ENCODE results near the gene SLC4A4. TPM values are rescaled to one million over a fixed set of nuclear protein-coding genes. Genes with fewer than 3 reads are reported as not detected.

Gene SLC4A4
- total and polyA plus RNA-seq, 4 donors, result 0.13 to 6.2 (median 2.9) TPM

DNA sequence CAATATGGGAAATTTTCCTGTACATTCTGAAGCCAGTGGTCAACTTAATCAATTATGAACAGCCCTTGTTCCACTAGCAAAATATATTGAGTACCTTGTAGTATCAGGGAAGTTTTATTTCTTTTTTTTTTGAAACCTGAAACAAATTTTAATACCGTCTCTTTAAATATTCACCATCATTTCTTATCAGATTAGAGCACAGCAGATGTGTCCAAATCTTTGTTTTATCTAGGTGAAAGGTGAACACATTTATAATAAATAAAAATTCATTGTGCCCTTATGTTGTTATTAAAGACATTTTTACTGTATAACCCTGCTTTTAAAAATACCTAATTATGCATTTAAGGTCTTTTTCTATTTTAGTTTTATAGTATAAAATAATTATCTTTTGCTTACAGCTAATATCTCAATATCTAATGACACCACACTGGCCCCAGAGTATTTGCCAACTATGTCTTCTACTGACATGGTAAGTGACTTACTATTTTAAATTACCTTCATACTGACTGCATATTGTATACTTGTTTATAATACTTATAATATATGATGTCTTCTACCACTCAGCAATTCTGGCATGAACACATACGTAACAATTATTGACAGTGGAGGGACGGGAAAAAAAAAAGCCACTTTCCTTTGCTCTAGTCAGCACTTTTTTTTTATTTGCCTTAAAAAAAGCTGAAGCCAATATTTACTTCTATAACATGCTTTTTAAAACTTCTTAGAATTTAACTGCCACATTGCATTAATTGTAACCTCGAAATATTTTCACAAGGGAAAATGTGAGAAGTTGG is 147.9 kb downstream of the SLC4A4 start:
- WGBS, 2 donors, result 51 to 58% methylated on average over 4 of the region's 4 CpGs
- no peak for DNase-seq
- no peaks in the 10 kb centered on the region for H3K9me3 ChIP-seq (ENCODE audit: control insufficient read depth, low read length)
- no peaks in the 10 kb centered on the region for H3K36me3 ChIP-seq (ENCODE audit: control insufficient read depth in 1 of 2, insufficient read depth in 2 of 2, low read length in 1 of 2)
- no peak overlapping the region for H3K4me3 ChIP-seq (ENCODE audit: low read length in 2 of 2)
- ATAC-seq (ENCODE audit: low FRiP score), result no peak
- no peak overlapping the region for H3K27ac ChIP-seq (ENCODE audit: low read depth in 1 of 2, low read length in 2 of 2)
- intact Hi-C loops (cut with DNase I), result no loop called here
- no peaks in the 10 kb centered on the region for H3K4me1 ChIP-seq (ENCODE audit: control insufficient read depth in 1 of 2, insufficient read depth in 2 of 2, low read length in 2 of 2)
- H3K27me3 ChIP-seq (ENCODE audit: control insufficient read depth in 1 of 2, insufficient read depth in 2 of 2, low read length in 1 of 2), result no peaks in the 10 kb centered on the region

DNA sequence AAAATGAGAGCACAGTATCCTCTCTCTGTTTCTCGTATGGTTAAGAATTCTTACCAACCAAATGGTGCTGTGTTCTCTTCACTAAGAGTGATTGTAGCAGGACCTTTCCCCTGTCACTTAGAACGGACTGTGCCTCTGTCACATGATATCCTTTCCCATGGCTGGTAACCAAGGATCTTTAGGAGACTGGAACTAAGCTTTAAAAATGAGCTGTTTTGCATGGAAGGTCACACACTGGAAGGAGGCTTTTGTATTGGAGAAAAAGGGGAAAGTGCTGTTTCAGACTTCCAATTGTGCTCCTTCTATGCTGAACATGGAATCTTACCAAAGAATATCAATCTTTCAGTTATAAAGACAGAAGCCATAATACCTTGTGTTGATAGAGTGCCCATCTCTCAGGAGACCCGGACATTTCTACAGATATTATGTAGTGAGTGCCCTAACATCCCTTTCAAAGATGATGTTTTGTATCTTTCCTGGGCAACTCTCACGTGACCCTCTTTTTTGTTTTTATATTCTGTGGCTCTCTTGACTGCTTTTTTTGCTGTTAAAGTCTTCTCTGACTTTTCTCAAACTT is 148.6 kb downstream of the SLC4A4 start:
- ATAC-seq (ENCODE audit: low FRiP score), result no peak

GRCh38 chr4:71494539-71494938 is 155.7 kb downstream of the SLC4A4 start:
- H3K36me3 ChIP-seq (ENCODE audit: control insufficient read depth in 1 of 2, insufficient read depth in 2 of 2, low read length in 1 of 2), result no peaks in the 10 kb centered on the region
- no peaks in the 10 kb centered on the region for H3K9me3 ChIP-seq (ENCODE audit: control insufficient read depth, low read length)
- 79 to 84% methylated on average over 1 of the region's 1 CpG for WGBS, 2 donors
- H3K27me3 ChIP-seq (ENCODE audit: control insufficient read depth in 1 of 2, insufficient read depth in 2 of 2, low read length in 1 of 2), result no peaks in the 10 kb centered on the region
- H3K4me1 ChIP-seq (ENCODE audit: control insufficient read depth in 1 of 2, insufficient read depth in 2 of 2, low read length in 2 of 2), result no peaks in the 10 kb centered on the region
- intact Hi-C loops (cut with DNase I), result no loop called here
- no peak overlapping the region for H3K27ac ChIP-seq (ENCODE audit: low read depth in 1 of 2, low read length in 2 of 2)
- no peak overlapping the region for H3K4me3 ChIP-seq (ENCODE audit: low read length in 2 of 2)
- ATAC-seq (ENCODE audit: low FRiP score) (no peak), DNase-seq (no peak)

More for the DNA sequence above, 148.6 kb downstream of the SLC4A4 start:
- Histone ChIP-seq H3K9me3 (ENCODE audit: control insufficient read depth, low read length) (no peaks in the 10 kb centered on the region), H3K27ac (ENCODE audit: low read depth in 1 of 2, low read length in 2 of 2) (no peak overlapping the region), H3K4me3 (ENCODE audit: low read length in 2 of 2) (no peak overlapping the region), H3K36me3 (ENCODE audit: control insufficient read depth in 1 of 2, insufficient read depth in 2 of 2, low read length in 1 of 2) (no peaks in the 10 kb centered on the region), H3K4me1 (ENCODE audit: control insufficient read depth in 1 of 2, insufficient read depth in 2 of 2, low read length in 2 of 2) (no peaks in the 10 kb centered on the region), H3K27me3 (ENCODE audit: control insufficient read depth in 1 of 2, insufficient read depth in 2 of 2, low read length in 1 of 2) (no peaks in the 10 kb centered on the region)
- 17 to 26% methylated on average over 4 of the region's 4 CpGs for WGBS, 2 donors
- intact Hi-C loops (cut with DNase I), result no loop called here
- DNase-seq, result no peak

- intact Hi-C loops (cut with DNase I), result no loop called here
- Histone ChIP-seq H3K4me1 (ENCODE audit: control insufficient read depth in 1 of 2, insufficient read depth in 2 of 2, low read length in 2 of 2) (no peaks in the 10 kb centered on the region), H3K4me3 (ENCODE audit: low read length in 2 of 2) (no peak overlapping the region), H3K36me3 (ENCODE audit: control insufficient read depth in 1 of 2, insufficient read depth in 2 of 2, low read length in 1 of 2) (no peaks in the 10 kb centered on the region), H3K27me3 (ENCODE audit: control insufficient read depth in 1 of 2, insufficient read depth in 2 of 2, low read length in 1 of 2) (no peaks in the 10 kb centered on the region), H3K9me3 (ENCODE audit: control insufficient read depth, low read length) (no peaks in the 10 kb centered on the region), H3K27ac (ENCODE audit: low read depth in 1 of 2, low read length in 2 of 2) (no peak overlapping the region)
- ATAC-seq (ENCODE audit: low FRiP score) (no peak), DNase-seq (no peak)
Measured at GRCh38 chr4:71495454-71495853, 156.6 kb downstream of the SLC4A4 start.

GRCh38 chr4:71497078-71497477 is 158.3 kb downstream of the SLC4A4 start:
- intact Hi-C loops (cut with DNase I), result no loop called here
- no peak for DNase-seq
- Histone ChIP-seq H3K27ac (ENCODE audit: low read depth in 1 of 2, low read length in 2 of 2) (no peak overlapping the region), H3K27me3 (ENCODE audit: control insufficient read depth in 1 of 2, insufficient read depth in 2 of 2, low read length in 1 of 2) (no peaks in the 10 kb centered on the region), H3K9me3 (ENCODE audit: control insufficient read depth, low read length) (no peaks in the 10 kb centered on the region), H3K36me3 (ENCODE audit: control insufficient read depth in 1 of 2, insufficient read depth in 2 of 2, low read length in 1 of 2) (no peaks in the 10 kb centered on the region), H3K4me1 (ENCODE audit: control insufficient read depth in 1 of 2, insufficient read depth in 2 of 2, low read length in 2 of 2) (no peaks in the 10 kb centered on the region), H3K4me3 (ENCODE audit: low read length in 2 of 2) (no peak overlapping the region)
- ATAC-seq (ENCODE audit: low FRiP score), result no peak
- 94 to 95% methylated on average over 3 of the region's 3 CpGs for WGBS, 2 donors

- no peak overlapping the region for H3K27ac ChIP-seq (ENCODE audit: low read depth in 1 of 2, low read length in 2 of 2)
- H3K27me3 ChIP-seq (ENCODE audit: control insufficient read depth in 1 of 2, insufficient read depth in 2 of 2, low read length in 1 of 2), result no peaks in the 10 kb centered on the region
- no peaks in the 10 kb centered on the region for H3K9me3 ChIP-seq (ENCODE audit: control insufficient read depth, low read length)
- 42 to 46% methylated on average over 2 of the region's 2 CpGs for WGBS, 2 donors
- ATAC-seq (ENCODE audit: low FRiP score) (no peak), DNase-seq (no peak)
- no peak overlapping the region for H3K4me3 ChIP-seq (ENCODE audit: low read length in 2 of 2)
- intact Hi-C loops (cut with DNase I), result no loop called here
- no peaks in the 10 kb centered on the region for H3K4me1 ChIP-seq (ENCODE audit: control insufficient read depth in 1 of 2, insufficient read depth in 2 of 2, low read length in 2 of 2)
- H3K36me3 ChIP-seq (ENCODE audit: control insufficient read depth in 1 of 2, insufficient read depth in 2 of 2, low read length in 1 of 2), result no peaks in the 10 kb centered on the region
Measured at GRCh38 chr4:71498002-71498401, 159.2 kb downstream of the SLC4A4 start.

DNA sequence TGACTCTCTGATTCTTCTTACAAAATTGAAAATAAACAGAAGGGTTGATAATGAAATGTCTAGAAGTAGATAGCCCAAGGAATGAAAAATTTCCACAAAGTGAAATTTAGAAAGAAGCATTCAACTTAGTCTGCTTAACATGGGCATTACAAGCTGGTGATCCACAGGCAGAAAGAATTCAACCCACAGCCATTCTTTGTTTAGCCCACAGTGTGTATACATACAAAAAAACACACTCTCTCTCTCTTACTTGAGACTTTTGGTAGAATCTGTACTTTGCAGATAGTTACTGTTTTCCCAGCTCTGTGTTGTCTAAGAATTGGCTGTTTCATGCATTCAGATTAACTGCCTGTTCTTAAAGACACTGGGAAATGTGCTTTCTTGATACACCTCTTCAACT is 159.8 kb downstream of the SLC4A4 start:
- intact Hi-C loops (cut with DNase I), result no loop called here
- DNase-seq (no peak), ATAC-seq (ENCODE audit: low FRiP score) (no peak)
- H3K4me1 ChIP-seq (ENCODE audit: control insufficient read depth in 1 of 2, insufficient read depth in 2 of 2, low read length in 2 of 2), result no peaks in the 10 kb centered on the region
- H3K27ac ChIP-seq (ENCODE audit: low read depth in 1 of 2, low read length in 2 of 2), result no peak overlapping the region
- H3K4me3 ChIP-seq (ENCODE audit: low read length in 2 of 2), result no peak overlapping the region
- no peaks in the 10 kb centered on the region for H3K27me3 ChIP-seq (ENCODE audit: control insufficient read depth in 1 of 2, insufficient read depth in 2 of 2, low read length in 1 of 2)
- H3K9me3 ChIP-seq (ENCODE audit: control insufficient read depth, low read length), result no peaks in the 10 kb centered on the region
- no peaks in the 10 kb centered on the region for H3K36me3 ChIP-seq (ENCODE audit: control insufficient read depth in 1 of 2, insufficient read depth in 2 of 2, low read length in 1 of 2)

DNA sequence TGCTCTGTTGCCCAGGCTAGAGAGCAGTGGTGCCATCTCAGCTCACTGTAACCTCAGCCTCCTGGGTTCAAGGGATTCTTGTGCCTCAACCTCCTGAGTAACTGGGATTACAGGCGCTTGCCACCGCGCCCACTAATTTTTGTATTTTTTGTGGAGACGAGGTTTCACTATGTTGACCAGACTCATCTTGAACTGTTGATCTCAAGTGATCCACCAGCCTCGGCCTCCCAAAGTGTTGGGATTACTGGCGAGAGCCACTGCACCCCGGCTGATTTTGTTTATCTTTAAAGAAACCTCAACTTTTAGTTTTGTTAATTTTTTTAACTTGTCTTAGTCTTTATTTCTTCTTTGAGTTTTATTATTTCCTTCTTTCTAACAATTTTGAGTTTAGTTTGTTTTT is 163.2 kb downstream of the SLC4A4 start:
- no peak for ATAC-seq (ENCODE audit: low FRiP score)
- no peaks in the 10 kb centered on the region for H3K36me3 ChIP-seq (ENCODE audit: control insufficient read depth in 1 of 2, insufficient read depth in 2 of 2, low read length in 1 of 2)
- H3K4me3 ChIP-seq (ENCODE audit: low read length in 2 of 2), result no peak overlapping the region
- no peaks in the 10 kb centered on the region for H3K27me3 ChIP-seq (ENCODE audit: control insufficient read depth in 1 of 2, insufficient read depth in 2 of 2, low read length in 1 of 2)
- no peak for DNase-seq
- intact Hi-C loops (cut with DNase I), result loop anchor here in 1 of 2 donors (10.0 kb wide), 1 partner anchor 313 kb away; no protein-coding TSS in a partner anchor
- no peaks in the 10 kb centered on the region for H3K9me3 ChIP-seq (ENCODE audit: control insufficient read depth, low read length)
- no peak overlapping the region for H3K27ac ChIP-seq (ENCODE audit: low read depth in 1 of 2, low read length in 2 of 2)
- 94 to 96% methylated on average over 7 of the region's 7 CpGs for WGBS, 2 donors
- H3K4me1 ChIP-seq (ENCODE audit: control insufficient read depth in 1 of 2, insufficient read depth in 2 of 2, low read length in 2 of 2), result no peaks in the 10 kb centered on the region

All from aorta (tissue), 5 donors.